GOT3 (cell line): ENCODE results near the gene PLA2G2D.

Experiments
- DNase-seq: peaks from one replicate; lab custom pipeline; 2025; ENCODE audit warnings: mixed read lengths; lab: John Stamatoyannopoulos, UW

PLA2G2D gene

DNA sequence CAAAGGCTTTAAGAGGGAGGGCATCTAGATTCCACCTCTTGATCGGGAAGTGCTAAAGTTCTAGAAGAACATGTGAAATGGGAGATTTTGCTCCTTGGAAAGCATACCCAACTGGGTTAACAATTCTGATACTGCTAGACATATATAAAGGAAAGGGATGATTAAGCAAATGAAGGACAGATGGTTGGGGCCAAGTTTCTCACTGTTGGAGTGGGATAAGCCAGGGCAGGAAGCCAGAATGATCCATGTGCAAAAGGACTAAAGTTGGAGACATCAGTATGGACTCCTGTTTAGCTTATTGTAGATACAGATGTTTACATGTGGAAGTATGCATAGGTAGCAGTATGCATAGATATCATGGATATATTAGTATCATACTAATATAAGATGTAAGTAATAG is 32.5 kb downstream of the PLA2G2D start:
- no peak for DNase-seq

DNA sequence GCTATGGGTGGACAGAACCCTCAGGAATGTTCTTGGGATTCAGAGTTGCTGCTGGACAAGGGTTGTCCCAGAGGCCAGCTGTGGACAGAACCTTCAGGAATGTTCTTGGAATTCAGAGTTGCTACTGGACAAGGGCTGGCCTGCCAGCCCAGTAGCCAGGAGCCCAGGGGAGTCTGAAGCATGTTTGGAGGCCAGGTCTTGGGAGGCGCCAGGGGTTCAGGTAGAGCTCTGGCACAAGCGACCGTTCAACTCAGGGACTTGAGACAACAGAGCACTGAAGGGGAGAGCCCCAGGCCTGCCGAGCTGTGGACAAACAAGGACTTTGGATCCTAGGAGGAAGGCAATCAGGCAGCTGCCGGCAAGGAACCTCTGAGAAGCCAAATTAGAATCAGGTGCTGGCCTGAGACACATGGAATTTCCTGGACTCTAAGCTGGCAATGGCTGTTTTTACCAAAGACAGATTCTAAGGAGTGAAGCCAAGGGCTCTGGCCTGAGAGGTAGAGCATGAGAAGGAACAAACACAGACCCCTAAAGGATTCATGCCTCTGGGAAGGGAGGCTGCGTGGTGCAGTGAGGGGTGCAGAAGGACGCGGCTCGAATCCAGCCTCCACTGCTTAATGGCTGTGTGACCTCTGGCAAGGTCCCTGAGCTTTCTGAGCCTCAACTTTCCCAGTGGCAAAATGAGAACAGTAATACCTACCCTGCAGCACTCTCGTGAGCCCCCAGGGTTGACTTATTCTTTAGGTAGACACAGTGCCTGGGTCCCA is 36.0 kb downstream of the PLA2G2D start:
- DNase-seq: no peak

DNA sequence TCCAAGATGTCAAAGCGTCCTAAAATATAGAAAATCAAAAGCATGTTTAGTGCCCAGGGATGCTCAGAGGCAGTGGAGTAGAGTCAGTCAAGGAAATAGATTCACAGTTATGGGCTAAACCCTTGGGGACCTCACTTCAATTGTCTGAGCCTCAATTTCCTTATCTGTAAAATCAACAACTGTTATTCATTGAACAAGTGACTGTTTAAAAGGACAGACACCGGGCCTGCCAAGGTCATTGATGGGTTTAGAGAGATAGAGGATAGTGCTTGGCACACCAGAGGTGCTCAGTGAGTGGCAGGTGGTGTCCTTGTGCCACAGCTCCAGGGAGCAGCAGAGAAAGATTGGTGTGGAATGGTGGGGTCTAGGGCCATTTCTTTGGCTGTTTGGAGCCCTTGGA is 36.6 kb downstream of the PLA2G2D start:
- DNase-seq: no peak

DNA sequence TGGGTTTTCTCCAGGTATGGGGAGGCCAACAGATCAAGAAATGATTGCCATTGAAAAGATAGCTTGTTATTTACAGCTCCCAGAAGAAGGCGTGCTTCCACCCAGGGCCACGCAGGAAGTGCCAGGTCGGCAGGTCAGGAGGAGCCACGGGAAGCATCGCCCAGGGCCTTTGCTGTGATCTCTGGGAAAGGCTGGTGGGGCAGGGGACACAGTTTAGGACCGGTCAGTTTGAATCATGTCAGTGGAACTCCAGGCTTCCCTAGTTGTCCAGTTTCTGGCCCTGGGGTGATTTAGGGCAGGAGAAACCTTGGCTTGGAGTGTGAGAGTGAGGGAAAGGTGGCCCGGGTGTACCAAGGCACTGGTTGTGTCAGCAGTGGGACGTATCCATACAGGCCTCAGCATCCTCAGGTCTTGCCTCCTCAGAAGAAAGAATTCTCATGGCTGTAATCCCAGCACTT is 38.0 kb downstream of the PLA2G2D start:
- DNase-seq: no peak

DNA sequence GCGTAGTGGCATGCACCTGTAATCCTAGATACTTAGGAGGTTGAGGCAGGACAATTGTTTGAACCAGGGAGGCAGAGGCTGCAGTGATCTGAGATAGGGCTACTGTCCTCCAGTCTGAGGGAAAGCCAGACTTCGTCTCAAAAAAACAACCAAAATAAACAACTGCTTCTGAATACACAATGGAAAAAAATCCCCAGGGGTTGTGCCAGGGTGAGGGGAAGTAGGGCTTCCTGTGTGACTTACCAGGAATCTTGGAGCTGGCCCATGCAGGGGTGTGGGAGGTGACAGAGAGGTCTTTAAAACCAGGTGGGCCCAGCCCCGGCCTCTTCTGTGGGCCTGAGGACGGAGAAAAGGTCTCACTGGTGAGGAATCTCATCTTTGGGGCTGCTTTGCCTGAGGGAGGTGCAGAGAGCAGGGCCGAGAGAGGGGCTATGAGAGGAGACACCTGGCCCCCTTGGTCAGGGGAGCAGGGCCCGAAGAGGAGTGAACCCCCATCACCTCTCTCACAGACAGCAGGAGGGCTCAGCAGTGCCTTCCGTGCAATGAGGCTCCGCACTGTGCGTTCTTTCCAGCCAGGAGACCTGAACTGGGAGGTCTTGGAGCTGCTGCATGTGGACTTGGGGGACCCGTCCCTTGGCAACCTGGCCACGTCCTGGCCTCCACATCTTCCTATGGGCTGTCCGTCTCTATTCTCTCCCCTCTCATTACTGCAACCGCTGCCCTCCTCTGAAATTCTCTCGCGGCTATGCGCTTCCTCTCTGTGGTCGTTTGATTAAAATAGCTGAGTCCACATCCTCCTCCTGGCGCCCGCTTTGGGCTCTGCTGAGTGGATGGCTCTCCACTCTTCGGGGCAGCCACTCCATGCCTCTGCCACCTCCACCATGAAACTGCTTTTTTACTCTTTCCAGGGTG is 38.6 kb downstream of the PLA2G2D start:
- DNase-seq: no peak

DNA sequence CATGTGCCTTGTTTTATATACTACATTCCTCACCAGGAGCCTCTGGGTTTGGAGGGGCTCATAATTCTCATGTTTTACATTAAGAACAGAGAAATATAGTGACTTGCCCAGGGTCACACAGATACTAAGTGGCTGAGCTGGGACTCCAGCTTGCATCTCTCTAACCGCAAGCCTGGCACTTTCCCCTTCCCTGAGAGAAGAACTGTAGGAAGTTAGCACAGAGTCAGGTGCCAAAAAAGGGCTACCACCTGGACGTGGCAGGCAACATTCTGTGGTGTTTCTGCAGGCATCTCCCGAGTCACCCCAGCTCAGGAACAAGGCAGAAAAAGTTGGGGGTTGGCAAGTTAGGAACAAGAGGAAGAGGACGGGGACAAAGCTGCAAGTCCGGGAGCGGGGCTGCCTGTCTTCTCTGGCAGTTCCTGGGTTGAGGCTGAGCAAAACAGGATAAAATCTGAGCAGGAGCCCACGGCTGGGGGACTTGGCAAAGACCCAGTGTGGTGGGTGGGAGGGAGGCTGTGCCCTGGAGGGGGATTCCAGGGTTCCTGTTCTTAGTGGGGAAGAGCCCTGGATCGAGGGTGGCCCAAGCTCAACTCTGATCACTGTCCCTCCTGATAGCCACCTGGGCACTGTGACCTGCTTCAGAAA is 39.6 kb downstream of the PLA2G2D start:
- DNase-seq: no peak

DNA sequence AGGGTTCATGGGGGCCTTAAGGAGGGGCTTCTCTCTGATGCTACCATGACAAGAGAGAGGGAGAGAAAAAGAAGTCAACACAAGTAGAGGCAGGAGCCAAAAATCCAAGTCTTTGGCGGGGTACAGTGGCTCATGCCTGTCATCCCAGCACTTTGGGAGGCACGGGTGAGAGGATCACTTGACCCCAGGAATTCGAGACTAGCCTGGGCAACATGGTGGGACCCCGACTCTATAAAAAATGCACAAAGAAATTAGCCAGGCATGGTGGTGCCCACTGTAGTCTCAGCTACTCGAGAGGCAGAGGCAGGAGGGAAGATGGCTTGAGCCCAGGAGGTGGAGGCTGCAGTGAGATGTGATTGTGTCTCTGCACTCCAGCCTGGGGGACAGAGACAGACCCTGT is 40.6 kb downstream of the PLA2G2D start:
- no peak for DNase-seq

DNA sequence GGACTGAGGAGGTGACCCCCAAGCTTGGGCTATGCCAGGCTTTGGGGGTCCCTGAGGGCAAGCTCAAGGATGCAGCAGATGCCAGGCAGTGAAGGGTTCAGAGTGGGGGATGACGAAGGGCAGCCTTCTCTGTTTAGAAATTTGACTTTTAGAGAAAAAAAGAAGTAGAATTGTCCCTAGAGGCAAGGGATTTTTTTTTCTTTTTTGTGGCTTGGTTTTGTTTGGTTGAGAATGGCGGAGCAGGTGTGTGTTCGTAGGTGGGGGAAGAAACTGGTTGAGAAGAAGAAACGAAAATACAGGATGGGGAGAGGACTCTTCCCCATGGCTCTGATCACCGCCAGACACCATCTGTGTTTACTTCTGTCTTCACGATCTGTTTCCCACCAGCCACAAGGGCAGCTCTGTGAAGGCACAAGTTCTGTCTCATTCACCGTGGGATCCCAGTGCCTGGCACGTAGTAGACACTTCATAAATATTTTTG is 41.1 kb downstream of the PLA2G2D start:
- no peak for DNase-seq

DNA sequence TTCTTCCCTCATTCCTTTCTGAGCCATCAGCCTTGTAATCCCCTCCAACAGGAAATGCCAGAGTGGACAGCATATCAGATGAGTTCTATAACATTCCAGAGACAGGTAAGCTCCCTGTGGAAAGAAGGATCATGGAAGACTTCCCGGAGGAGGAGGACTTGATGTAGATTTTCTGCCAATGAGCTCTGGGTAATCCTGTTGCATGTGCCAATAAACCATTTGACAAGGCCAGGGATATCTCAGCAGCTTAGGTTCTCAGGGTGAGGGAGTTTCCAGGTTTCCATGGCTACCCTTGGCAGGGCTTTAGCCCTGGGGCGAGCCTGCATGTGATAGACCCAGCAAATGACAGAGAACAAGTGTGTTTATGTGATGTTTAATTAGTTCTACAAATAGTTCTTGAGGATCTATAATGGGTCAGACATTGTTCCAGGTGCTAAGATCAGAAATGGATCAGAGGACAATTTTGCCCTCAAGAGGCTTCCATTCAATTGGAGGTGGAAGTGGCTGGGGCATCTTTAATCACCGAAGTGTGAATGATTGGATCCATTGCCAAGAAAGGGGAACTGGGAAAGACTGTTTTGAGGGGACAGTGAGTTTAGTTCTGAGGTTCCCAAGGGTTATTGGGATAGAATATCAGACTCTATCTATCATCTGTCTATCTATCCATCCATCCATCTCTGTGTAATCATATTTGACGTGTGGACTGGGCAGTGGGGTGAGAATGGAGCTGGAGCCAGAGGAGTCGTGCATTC is 42.5 kb downstream of the PLA2G2D start:
- DNase-seq: no peak

DNA sequence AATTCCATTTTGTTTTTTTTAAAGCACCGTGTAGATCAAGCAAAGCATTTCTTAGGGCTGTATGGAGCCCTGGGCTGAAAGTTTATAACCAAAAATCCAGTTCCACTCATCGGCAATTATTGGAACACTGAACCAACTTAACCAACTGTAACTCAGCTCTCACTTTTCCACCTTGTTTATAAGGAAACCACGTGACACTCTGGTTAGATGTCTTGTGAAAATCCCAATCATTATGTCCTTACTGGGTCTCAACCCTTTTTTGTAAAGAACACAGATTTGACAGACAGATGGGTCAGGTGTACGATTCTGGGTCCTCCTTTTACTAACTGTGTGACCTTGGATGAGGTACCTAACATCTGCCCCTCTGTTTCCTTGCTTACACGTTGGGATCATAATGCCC is 43.1 kb downstream of the PLA2G2D start:
- DNase-seq: no peak

DNA sequence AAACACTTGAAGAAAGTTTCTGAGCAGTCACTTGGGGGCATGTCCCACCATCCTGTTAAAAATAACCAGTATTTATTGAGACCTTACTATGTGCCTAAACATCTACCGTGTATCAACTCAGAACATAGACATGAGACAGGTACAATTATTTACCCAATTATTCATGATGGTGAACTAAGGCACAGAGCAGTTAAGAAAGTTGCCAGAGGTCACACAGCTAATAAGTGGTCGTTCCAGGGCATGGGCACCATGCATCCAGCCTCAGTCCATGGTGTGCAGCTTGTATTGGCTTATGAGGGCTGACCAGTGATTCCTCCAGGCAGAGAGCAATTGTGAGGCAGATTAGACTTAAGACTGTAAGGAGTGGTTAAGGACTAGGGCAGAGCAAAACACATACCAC is 44.0 kb downstream of the PLA2G2D start:
- DNase-seq: no peak

DNA sequence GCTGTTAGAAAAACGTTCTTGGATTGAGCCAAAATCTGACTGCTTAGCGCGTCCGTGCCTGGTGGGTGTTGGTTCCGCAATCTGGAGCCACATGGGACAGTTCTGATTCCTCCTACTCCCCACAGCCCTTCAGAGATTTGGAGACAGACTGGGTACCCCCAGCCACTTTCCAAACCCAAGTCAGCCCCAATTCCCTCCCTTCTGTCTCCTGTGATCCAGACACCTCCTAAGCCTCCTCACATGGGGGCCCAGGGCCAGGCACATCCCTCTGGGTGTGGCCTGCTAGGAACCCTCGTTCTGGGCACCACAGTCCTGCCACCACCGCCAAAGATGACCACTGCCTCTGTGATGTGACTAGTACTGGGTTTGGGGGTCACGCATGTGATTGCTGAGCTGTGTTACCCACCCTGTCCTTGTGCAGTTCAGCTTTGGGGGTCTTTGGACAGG is 44.6 kb downstream of the PLA2G2D start:
- no peak for DNase-seq

DNA sequence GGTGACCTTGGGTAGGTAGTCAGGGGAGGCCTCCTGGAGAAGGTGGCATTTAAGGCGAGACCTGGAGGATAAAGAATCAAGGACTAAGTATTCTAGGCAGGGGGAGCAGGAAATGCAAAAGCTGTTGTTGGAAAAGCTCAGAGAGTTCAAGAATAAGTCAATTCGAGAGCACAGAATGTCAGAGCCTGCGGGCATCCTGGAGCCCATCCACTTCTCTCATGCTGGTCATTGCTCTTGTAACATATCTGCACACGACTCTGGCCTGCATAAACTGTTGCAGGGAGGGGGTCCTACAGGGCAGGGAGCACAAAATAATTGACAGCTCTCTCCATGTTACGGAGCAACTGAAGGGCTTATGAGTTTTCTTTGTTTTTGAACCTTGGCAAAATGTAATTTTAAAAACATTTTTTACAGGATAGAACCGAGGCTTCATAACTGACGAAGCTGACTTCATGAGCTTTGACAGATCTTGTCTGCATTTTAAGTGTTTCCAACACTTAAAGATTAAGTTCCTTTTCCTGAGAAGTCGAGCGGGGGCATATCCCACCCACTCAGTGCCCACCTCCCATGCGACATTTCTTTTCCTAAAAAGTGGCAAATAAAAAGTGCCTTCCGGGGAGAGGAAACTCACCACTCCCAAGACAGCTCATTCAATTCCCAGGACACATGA is 45.1 kb downstream of the PLA2G2D start:
- no peak for DNase-seq

DNA sequence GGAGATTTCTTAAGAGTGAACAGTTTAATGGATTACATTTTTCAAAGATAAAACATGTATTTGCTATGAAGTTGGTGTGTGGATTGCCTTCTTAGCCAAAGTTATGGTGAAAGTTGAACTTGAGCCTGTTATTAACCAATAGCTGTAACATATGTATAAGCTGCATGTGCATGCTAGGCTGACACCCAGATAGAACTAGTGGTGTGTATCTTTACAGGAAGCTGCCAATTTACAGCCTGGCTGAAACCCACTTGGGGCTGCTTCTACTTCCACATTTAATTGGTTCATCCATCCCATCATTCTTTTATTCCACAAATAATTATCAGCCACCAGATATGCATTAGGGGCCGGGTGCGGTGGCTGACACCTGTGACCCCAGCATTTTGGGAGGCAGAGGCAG is 46.1 kb downstream of the PLA2G2D start:
- no peak for DNase-seq

DNA sequence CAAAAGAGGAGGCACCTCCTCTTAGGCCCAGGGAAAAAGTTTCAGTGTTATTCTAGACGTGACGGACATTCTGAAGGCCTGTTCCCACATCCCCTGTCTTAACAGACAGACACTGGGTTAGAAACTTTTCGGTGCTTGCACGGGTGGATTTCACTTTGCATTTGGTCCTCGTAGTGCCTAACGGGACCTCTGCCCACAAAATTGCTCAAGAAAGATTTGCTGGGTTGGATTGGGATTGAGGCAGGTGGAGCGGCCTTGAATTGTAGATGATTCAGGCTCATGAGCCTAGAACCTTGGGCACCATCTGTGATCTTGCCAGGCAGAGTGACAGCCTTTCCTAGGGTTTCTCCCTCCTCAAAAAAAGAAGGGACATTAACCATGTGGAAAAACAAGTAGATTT is 46.6 kb downstream of the PLA2G2D start:
- DNase-seq: no peak

DNA sequence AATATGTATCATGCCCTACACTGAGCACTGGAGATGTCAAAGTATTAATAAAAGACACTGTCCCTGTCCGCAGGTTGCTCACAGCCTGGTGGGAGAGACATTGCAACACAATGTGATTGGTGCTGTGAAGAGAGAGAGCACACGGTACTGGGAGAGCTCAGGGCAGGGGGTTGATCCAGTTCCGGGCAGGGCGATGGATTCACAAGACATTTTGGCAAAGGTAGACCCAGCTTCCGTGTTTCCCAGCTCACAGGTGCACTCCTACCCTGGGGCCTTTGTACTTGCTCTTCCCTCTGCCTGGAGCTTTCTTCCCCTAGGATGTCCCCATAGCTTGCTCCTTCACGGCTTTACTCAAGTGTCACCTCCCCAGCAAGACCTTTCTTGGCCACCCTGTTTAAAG is 47.9 kb downstream of the PLA2G2D start:
- DNase-seq: no peak

DNA sequence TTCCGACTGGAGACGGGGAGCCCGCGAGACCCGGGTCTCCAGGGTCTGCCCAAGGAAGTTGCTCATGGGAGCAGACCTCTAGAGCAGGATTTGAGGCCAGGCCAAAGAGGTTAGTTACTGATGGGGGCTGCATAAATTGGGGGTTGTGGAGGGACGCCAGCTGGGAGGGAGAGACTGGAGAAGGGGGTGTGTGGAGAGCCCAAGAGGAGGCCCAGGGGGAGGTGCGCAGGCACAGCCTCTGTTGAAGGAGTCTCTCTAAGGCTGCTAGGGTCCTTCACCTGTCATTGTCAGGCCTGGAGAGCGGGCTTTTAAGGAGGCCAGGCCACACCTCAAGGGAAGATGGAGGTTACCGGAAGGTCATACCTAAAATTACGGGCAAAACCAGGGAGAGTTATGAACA is 49.0 kb downstream of the PLA2G2D start:
- no peak for DNase-seq

DNA sequence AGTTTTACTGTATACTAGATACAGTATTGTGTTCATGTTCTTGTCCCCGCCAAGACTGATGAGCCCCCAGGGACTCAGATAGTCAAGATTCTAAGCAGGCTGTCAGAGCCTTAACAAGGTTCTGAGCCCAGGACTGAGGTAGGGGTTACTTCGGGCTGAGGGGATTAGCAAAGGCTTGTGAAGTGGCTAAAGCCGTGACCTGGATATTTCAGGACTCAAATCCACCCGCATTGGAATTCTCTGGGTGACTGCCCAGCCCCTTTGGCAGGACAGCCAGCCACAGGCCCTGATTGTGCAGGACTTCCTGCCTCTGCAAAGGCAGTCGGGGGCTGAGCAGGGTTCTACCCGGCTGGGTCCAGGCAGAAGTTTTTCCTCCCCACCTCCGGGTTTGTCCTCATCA is 49.5 kb downstream of the PLA2G2D start, which contains the start of gene PLA2G5:
TSS of gene PLA2G5 (plus strand) at position 321 of the 400 bp plus-strand sequence. CDS start 14,637 bp downstream, outside the sequence.
- no peak for DNase-seq

DNA sequence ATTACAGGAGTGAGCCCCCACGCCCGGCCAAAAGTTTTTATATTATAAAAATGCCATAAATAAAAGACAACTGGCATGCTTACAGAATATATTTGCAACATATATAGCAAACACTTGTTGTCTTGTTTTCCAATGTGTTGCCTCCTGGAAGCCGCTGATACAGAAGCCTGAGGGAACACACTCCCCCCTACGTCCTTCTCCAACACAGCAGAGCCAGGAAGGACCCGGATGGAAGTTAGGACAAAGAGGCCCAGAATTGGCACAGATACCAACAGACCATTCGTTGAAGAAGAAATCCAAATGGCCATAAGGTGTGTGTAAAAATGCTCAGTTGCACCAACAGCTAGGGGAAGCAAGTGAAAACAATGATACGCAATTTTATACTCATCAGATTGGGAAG is 50.6 kb downstream of the PLA2G2D start:
- DNase-seq: no peak

DNA sequence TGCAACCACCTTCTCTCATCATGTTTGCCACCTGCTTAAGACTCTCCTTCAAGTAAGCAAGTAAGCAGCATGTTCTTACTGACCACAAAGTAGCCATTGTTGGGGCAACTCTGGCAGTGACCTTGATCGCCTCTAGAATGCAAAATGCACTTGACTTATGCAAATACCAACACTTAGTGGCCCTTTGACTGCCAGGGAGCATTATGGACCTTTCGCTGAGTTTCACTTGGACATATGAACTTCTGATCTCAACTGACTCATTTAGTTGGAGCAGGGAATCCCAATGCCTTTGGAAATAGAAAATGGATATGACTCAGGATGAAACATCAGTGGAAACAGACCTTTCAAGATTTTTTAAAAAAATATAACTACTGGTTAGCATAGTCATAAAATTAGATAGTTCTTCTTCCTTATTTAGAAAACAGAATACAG is 55.5 kb downstream of the PLA2G2D start:
- DNase-seq: no peak
